Neural cell (in vitro differentiated cells): Measurements from ENCODE around the gene CFAP65. TPM values are rescaled to one million over a fixed set of nuclear protein-coding genes. Genes with fewer than 3 reads are reported as not detected.
A peak's percentile ranks its signal among the peaks of the same experiment; 100 is the strongest.

Experiments
- H2AFZ ChIP-seq: fragments of 200-600, 300-800 bp; sonication (generic), shearing (Covaris generic); 2 replicates; pipeline ENCODE4 v1.6.0; 2014; ENCODE audit warnings: low read depth, mild to moderate bottlenecking, antibody characterized with exemption, low read length, moderate library complexity
- H3F3A ChIP-seq: fragments of 200-600 bp; shearing (Covaris generic); 2 replicates; pipeline ENCODE4 v1.6.1; 2016; ENCODE audit warnings: mild to moderate bottlenecking, moderate library complexity, mixed read lengths, antibody characterized with exemption, low read length; ENCODE audit not compliant: insufficient read depth, poor library complexity, severe bottlenecking
- H3K27ac ChIP-seq: fragments of 200-600, 300-800 bp; sonication (generic), shearing (Covaris generic); 2 replicates; pipeline ENCODE4 v1.5.1; 2014; ENCODE audit warnings: mild to moderate bottlenecking, low read length, moderate library complexity
- H3K27me3 ChIP-seq: fragments of 300-800, 200-600 bp; sonication (generic), shearing (Covaris generic); 2 replicates; pipeline ENCODE4 v1.6.0; 2014; ENCODE audit warnings: mild to moderate bottlenecking, low read depth, low read length, moderate library complexity; ENCODE audit not compliant: insufficient read depth
- H3K36me3 ChIP-seq: fragments of 300-800, 200-600 bp; sonication (generic), shearing (Covaris generic); 2 replicates; pipeline ENCODE4 v1.5.1; 2014; ENCODE audit warnings: mild to moderate bottlenecking, antibody characterized with exemption, low read length, moderate library complexity; ENCODE audit not compliant: insufficient read depth
- H3K4me2 ChIP-seq: fragments of 300-800, 200-600 bp; sonication (generic), shearing (Covaris generic); 2 replicates; pipeline ENCODE4 v1.6.0; 2014; ENCODE audit warnings: mild to moderate bottlenecking, low read length
- H3K4me3 ChIP-seq: fragments of 300-800, 200-600 bp; sonication (generic), shearing (Covaris generic); 2 replicates; pipeline ENCODE4 v1.5.1; 2014; ENCODE audit warnings: mild to moderate bottlenecking, low read length, moderate library complexity
- H3K79me2 ChIP-seq: fragments of 200-600 bp; shearing (Covaris generic); replicated peaks from 2 replicates; pipeline ENCODE4 v1.6.0; 2014; ENCODE audit warnings: mild to moderate bottlenecking, low read length, moderate library complexity; ENCODE audit not compliant: insufficient read depth
- H3K9ac ChIP-seq: fragments of 300-800, 200-600 bp; sonication (generic), shearing (Covaris generic); 2 replicates; pipeline ENCODE4 v1.6.1; 2016; ENCODE audit warnings: mild to moderate bottlenecking, low read length, mixed read lengths
- H3K9me2 ChIP-seq: fragments of 200-600 bp; shearing (Covaris generic); 2 replicates; pipeline ENCODE4 v1.6.1; 2016; ENCODE audit warnings: mild to moderate bottlenecking, low read length, mixed read lengths; ENCODE audit not compliant: insufficient read depth
- H3K9me3 ChIP-seq: fragments of 200-600, 300-800 bp; sonication (generic), shearing (Covaris generic); 2 replicates; pipeline ENCODE4 v1.6.1; 2016; ENCODE audit warnings: mild to moderate bottlenecking, mixed run types, low read length, moderate library complexity, mixed read lengths
- H4K20me1 ChIP-seq: fragments of 200-600 bp; shearing (Covaris generic); 2 replicates; pipeline ENCODE4 v1.6.1; 2016; ENCODE audit warnings: mild to moderate bottlenecking, mixed run types; ENCODE audit not compliant: insufficient read depth
- EP300 ChIP-seq: fragments of 450-650 bp; conservative IDR thresholded peaks from 2 replicates; pipeline ENCODE4 v1.6.1; 2014; ENCODE audit warnings: antibody characterized with exemption, mild to moderate bottlenecking, moderate library complexity; ENCODE audit not compliant: poor library complexity, severe bottlenecking
- EZH2 ChIP-seq: fragments of 200-600, 300-800 bp; shearing (Covaris generic), sonication (generic); IDR thresholded peaks from 2 replicates; pipeline ENCODE4 v1.6.1; 2014; ENCODE audit warnings: antibody characterized with exemption, low read length, borderline replicate concordance, mild to moderate bottlenecking; ENCODE audit not compliant: insufficient read depth, poor library complexity, severe bottlenecking
- MXI1 ChIP-seq: fragments of 450-650 bp; conservative IDR thresholded peaks from 2 replicates; pipeline ENCODE4 v1.6.1; 2014; ENCODE audit warnings: antibody characterized with exemption, mild to moderate bottlenecking; ENCODE audit not compliant: poor library complexity, severe bottlenecking
- POLR2AphosphoS5 ChIP-seq: IDR thresholded peaks from 2 replicates; pipeline ENCODE4 v1.6.1; 2012
- RAD21 ChIP-seq: fragments of 450-650 bp; conservative IDR thresholded peaks from 2 replicates; pipeline ENCODE4 v1.6.1; 2014; ENCODE audit warnings: antibody characterized with exemption, mild to moderate bottlenecking, moderate library complexity
- SMC3 ChIP-seq: fragments of 450-650 bp; conservative IDR thresholded peaks from 2 replicates; pipeline ENCODE4 v1.6.1; 2014; ENCODE audit warnings: antibody characterized with exemption, mild to moderate bottlenecking, moderate library complexity; ENCODE audit not compliant: poor library complexity
- TAF1 ChIP-seq: IDR thresholded peaks from 2 replicates; pipeline ENCODE4 v1.6.1; 2012; ENCODE audit warnings: low read depth
- polyA plus RNA-seq: library from polyadenylated mRNA; depleted of rRNA; stranded (reverse); fragments of >200 nt; gene quantifications from 2 replicates; pipeline ENCODE4 v1.2.3, GENCODE V29; 2014
- TF ChIP-seq, protein P1 (sequence below): fragments of 450-650 bp; IDR thresholded peaks from 2 replicates; pipeline ENCODE4 v1.5.1; 2014; ENCODE audit warnings: antibody characterized with exemption, mild to moderate bottlenecking, moderate library complexity; ENCODE audit not compliant: poor library complexity, severe bottlenecking
- TF ChIP-seq, protein P2 (sequence below): IDR thresholded peaks from 2 replicates; pipeline ENCODE4 v1.6.1; 2012; ENCODE audit warnings: borderline replicate concordance

CFAP65 gene
- polyA plus RNA-seq, 1 donor from 2014 or later = 1.1 TPM

DNA sequence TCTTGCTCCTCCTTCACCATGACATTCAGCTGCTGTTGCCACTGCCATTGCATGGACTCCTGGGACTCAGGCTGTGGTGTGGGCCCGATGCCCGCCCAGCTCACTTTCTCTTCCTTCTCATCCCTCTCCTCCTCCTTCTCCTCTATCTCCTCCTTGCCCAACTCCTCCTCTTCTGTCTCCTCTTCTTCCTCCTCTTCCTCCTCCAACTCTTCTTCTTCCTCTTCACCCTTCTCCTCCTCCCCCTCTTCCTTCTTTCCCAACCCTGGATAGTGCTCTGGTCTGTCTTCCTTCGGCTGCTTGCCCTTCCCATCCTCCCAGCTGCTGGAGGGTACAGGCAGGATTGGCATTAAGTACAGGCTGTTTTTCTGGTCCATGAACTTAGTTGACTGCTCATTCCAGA is 37.3 kb downstream of the CFAP65 start:
- no peaks in the 10 kb centered on the region for H4K20me1 ChIP-seq
- TF ChIP-seq, protein P1, sequence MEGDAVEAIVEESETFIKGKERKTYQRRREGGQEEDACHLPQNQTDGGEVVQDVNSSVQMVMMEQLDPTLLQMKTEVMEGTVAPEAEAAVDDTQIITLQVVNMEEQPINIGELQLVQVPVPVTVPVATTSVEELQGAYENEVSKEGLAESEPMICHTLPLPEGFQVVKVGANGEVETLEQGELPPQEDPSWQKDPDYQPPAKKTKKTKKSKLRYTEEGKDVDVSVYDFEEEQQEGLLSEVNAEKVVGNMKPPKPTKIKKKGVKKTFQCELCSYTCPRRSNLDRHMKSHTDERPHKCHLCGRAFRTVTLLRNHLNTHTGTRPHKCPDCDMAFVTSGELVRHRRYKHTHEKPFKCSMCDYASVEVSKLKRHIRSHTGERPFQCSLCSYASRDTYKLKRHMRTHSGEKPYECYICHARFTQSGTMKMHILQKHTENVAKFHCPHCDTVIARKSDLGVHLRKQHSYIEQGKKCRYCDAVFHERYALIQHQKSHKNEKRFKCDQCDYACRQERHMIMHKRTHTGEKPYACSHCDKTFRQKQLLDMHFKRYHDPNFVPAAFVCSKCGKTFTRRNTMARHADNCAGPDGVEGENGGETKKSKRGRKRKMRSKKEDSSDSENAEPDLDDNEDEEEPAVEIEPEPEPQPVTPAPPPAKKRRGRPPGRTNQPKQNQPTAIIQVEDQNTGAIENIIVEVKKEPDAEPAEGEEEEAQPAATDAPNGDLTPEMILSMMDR = no peak
- TF ChIP-seq POLR2AphosphoS5 (no peak), EP300 (no peak), EZH2 (no peak), TAF1 (no peak), RAD21 (no peak), SMC3 (no peak), MXI1 (no peak)
- TF ChIP-seq, protein P2, sequence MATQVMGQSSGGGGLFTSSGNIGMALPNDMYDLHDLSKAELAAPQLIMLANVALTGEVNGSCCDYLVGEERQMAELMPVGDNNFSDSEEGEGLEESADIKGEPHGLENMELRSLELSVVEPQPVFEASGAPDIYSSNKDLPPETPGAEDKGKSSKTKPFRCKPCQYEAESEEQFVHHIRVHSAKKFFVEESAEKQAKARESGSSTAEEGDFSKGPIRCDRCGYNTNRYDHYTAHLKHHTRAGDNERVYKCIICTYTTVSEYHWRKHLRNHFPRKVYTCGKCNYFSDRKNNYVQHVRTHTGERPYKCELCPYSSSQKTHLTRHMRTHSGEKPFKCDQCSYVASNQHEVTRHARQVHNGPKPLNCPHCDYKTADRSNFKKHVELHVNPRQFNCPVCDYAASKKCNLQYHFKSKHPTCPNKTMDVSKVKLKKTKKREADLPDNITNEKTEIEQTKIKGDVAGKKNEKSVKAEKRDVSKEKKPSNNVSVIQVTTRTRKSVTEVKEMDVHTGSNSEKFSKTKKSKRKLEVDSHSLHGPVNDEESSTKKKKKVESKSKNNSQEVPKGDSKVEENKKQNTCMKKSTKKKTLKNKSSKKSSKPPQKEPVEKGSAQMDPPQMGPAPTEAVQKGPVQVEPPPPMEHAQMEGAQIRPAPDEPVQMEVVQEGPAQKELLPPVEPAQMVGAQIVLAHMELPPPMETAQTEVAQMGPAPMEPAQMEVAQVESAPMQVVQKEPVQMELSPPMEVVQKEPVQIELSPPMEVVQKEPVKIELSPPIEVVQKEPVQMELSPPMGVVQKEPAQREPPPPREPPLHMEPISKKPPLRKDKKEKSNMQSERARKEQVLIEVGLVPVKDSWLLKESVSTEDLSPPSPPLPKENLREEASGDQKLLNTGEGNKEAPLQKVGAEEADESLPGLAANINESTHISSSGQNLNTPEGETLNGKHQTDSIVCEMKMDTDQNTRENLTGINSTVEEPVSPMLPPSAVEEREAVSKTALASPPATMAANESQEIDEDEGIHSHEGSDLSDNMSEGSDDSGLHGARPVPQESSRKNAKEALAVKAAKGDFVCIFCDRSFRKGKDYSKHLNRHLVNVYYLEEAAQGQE = no peak
- H3K9me2 ChIP-seq = no peaks in the 10 kb centered on the region
- H3K27ac ChIP-seq = no peak overlapping the region
- no peak overlapping the region for H3K4me2 ChIP-seq
- no peak overlapping the region for H2AFZ ChIP-seq
- H3K27me3 ChIP-seq = peaks cover 86% of the 10 kb centered on the region
- no peak overlapping the region for H3K4me3 ChIP-seq
- H3K9me3 ChIP-seq = no peaks in the 10 kb centered on the region
- H3K79me2 ChIP-seq = no peaks in the 10 kb centered on the region
- no peaks in the 10 kb centered on the region for H3K36me3 ChIP-seq
- no peak overlapping the region for H3K9ac ChIP-seq
- no peaks in the 10 kb centered on the region for H3F3A ChIP-seq

- Histone ChIP-seq H3K4me3 (peak overlapping the region; percentile 61), H2AFZ (no peak overlapping the region), H3K27me3 (peaks cover 89% of the 10 kb centered on the region)
Observed at GRCh38 chr2:219003267-219003634, 38.1 kb downstream of the CFAP65 start.

More at GRCh38 chr2:219003267-219003634, 38.1 kb downstream of the CFAP65 start:
- TF ChIP-seq TAF1 = no peak
- no peak for TF ChIP-seq EP300
- TF ChIP-seq SMC3 = no peak
- TF ChIP-seq, protein P2 = no peak
- TF ChIP-seq RAD21 = no peak
- TF ChIP-seq MXI1 = no peak
- no peak for TF ChIP-seq POLR2AphosphoS5
- TF ChIP-seq EZH2 = no peak
- Histone ChIP-seq H4K20me1 (no peaks in the 10 kb centered on the region), H3K79me2 (no peaks in the 10 kb centered on the region), H3K9me3 (no peaks in the 10 kb centered on the region), H3F3A (no peaks in the 10 kb centered on the region), H3K9me2 (no peaks in the 10 kb centered on the region), H3K4me2 (no peak overlapping the region), H3K27ac (no peak overlapping the region), H3K9ac (no peak overlapping the region), H3K36me3 (no peaks in the 10 kb centered on the region)
